ENCODE data around the gene LETM1. TPM values are rescaled to one million over a fixed set of nuclear protein-coding genes. Genes with fewer than 3 reads are reported as not detected.

Gene LETM1
- total and polyA plus RNA-seq, 4 experiments from 2014 or later = 6.5 to 42.8 (median 25.5) TPM

DNA sequence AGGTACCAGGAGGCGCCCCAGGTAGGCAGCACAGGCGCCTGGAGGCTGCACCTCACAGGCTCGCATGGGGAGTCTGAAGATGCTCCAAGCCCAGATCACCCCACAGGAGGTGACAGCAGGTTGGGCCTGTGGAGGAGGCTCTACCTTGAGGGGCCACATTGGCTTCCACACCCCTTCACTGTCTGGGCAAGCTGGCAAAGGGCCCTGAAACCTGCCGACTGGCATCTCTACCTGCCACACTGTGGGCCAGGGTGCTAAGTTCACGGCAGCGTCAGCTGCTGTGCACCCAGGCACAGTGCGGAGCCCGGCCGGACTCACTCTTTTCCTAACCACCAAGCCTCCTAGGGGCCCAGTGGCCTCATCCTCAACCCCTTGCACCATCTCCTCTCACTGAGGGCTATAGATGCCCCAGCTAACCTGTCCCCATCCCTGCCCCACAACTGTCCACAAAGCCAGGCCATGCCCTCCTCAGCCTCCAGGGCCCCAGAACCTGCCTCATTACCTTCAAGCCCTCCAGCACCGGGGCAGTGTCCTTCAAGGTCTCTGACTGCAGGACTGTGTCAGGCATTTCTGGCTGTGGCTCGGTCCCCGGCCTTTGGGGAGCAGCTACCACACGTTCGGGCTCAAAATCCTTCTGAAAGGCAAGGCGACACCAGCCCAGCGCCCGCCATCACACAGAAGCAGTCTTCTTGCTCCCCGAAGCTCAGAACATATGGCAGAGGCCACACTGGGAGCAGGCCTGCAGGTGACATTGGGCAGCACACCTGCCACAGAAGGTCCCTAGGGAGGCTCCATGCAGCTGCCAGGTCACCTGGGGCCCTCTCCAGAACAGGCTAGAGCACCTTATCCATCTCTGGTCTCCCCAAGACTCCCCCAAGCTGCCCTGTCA is 34.0 kb downstream of the LETM1 start:
- H3K9me3 ChIP-seq (ENCODE audit: control insufficient read depth in 1 of 2, low read length in 2 of 2) = no peaks in the 10 kb centered on the region
- H3K27me3 ChIP-seq (ENCODE audit: insufficient read depth, low read length) = no peaks in the 10 kb centered on the region
- H3K4me1 Mint-ChIP-seq = no peaks in the 10 kb centered on the region
- ChIA-PET POLR2A (ENCODE audit: partially characterized antibody) (no interaction called here), CTCF (ENCODE audit: partially characterized antibody) (interaction anchor here (0.6 kb wide), 1 partner anchor 61 kb away, joined by 3 read pairs; no protein-coding TSS in a partner anchor)
- intact Hi-C loops (cut with micrococcal nuclease) = no loop called here
- no peak overlapping the region for H3K27ac Mint-ChIP-seq
- peaks cover 54% of the 10 kb centered on the region for H3K36me3 ChIP-seq (ENCODE audit: insufficient read depth, low read length)
- DNase-seq = no peak
- H3K4me3 Mint-ChIP-seq = no peak overlapping the region
- H3K4me1 ChIP-seq (ENCODE audit: insufficient read depth, low read length) = no peaks in the 10 kb centered on the region
- peaks cover 31 to 69% of the 10 kb centered on the region in 2 donors for H3K36me3 Mint-ChIP-seq
- H3K27me3 Mint-ChIP-seq = no peaks in the 10 kb centered on the region
- H3K27ac ChIP-seq (ENCODE audit: low read depth, low read length) = no peak overlapping the region
- H3K9me3 Mint-ChIP-seq = no peaks in the 10 kb centered on the region
- H3K4me3 ChIP-seq (ENCODE audit: low read length in 2 of 2) = no peak overlapping the region

DNA sequence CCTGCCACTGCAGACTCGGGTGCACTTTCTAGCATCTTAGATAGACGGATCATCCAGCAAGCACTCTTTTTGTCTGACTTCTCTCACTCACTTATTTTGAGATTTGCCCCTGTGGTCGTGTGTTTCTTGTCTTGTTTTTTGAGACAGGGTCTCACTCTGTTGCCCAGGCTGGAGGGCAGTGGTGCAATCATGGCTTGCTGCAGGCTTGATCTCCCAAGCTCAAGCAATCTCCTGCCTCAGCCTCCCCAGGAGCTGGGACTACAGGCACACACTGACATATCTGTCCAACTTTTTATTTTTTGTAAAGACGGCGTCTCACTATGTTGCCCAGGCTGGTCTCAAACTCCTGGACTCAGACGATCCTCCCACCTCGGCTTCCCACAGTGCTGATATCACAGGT is 36.1 kb downstream of the LETM1 start:
- H3K9me3 Mint-ChIP-seq = no peaks in the 10 kb centered on the region
- ChIA-PET CTCF (ENCODE audit: partially characterized antibody) (interaction anchor here (1.9 kb wide), 1 partner anchor 79 kb away, joined by 11 read pairs; no protein-coding TSS in a partner anchor), POLR2A (ENCODE audit: partially characterized antibody) (no interaction called here)
- H3K27ac Mint-ChIP-seq = peak overlapping the region in 1 of 7 donors; percentile 59
- no peak for DNase-seq
- H3K27me3 Mint-ChIP-seq = no peaks in the 10 kb centered on the region
- Histone ChIP-seq H3K9me3 (ENCODE audit: control insufficient read depth in 1 of 2, low read length in 2 of 2) (no peaks in the 10 kb centered on the region), H3K4me3 (ENCODE audit: low read length in 2 of 2) (no peak overlapping the region), H3K27me3 (ENCODE audit: insufficient read depth, low read length) (no peaks in the 10 kb centered on the region), H3K27ac (ENCODE audit: low read depth, low read length) (no peak overlapping the region), H3K36me3 (ENCODE audit: insufficient read depth, low read length) (peaks cover 57% of the 10 kb centered on the region), H3K4me1 (ENCODE audit: insufficient read depth, low read length) (no peaks in the 10 kb centered on the region)
- intact Hi-C loops (cut with micrococcal nuclease) = no loop called here
- no peak overlapping the region for H3K4me3 Mint-ChIP-seq
- no peaks in the 10 kb centered on the region for H3K4me1 Mint-ChIP-seq
- peaks cover 32 to 65% of the 10 kb centered on the region in 2 donors for H3K36me3 Mint-ChIP-seq

DNA sequence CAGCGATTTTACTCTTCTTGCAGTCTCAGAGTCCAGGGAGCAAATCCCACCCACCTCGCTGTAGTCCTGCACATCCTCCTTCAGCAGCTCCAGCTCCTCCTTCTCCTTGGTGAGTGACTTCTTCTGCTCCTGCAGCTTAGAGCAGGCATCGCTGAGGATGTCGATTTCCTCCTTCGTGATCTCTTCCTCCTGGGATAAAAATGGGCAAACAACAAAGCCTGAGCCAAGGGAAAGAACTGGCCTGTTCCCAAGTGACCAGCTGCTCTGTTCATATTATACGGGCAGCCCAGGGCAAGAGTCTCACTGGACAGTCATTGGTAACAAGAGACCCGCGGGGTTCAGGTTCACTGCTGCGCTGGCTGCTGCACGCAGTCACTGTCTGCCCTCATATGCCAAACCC is 36.7 kb downstream of the LETM1 start:
- no peak for DNase-seq
- H3K27me3 Mint-ChIP-seq = no peaks in the 10 kb centered on the region
- Histone ChIP-seq H3K27me3 (ENCODE audit: insufficient read depth, low read length) (no peaks in the 10 kb centered on the region), H3K27ac (ENCODE audit: low read depth, low read length) (no peak overlapping the region), H3K4me3 (ENCODE audit: low read length in 2 of 2) (no peak overlapping the region), H3K9me3 (ENCODE audit: control insufficient read depth in 1 of 2, low read length in 2 of 2) (no peaks in the 10 kb centered on the region), H3K4me1 (ENCODE audit: insufficient read depth, low read length) (no peaks in the 10 kb centered on the region), H3K36me3 (ENCODE audit: insufficient read depth, low read length) (peaks cover 58% of the 10 kb centered on the region)
- peak overlapping the region in 1 of 7 donors; percentile 29 for H3K27ac Mint-ChIP-seq
- POLR2A ChIA-PET (ENCODE audit: partially characterized antibody) = interaction anchor here (1.2 kb wide), 1 partner anchor 13 kb away, joined by 5 read pairs; no protein-coding TSS in a partner anchor
- CTCF ChIA-PET (ENCODE audit: partially characterized antibody) = interaction anchor here (1.9 kb wide), 1 partner anchor 80 kb away, joined by 11 read pairs; no protein-coding TSS in a partner anchor
- no peaks in the 10 kb centered on the region for H3K9me3 Mint-ChIP-seq
- H3K4me3 Mint-ChIP-seq = no peak overlapping the region
- peaks cover 33 to 67% of the 10 kb centered on the region in 2 donors for H3K36me3 Mint-ChIP-seq
- H3K4me1 Mint-ChIP-seq = no peaks in the 10 kb centered on the region
- intact Hi-C loops (cut with micrococcal nuclease) = no loop called here

DNA sequence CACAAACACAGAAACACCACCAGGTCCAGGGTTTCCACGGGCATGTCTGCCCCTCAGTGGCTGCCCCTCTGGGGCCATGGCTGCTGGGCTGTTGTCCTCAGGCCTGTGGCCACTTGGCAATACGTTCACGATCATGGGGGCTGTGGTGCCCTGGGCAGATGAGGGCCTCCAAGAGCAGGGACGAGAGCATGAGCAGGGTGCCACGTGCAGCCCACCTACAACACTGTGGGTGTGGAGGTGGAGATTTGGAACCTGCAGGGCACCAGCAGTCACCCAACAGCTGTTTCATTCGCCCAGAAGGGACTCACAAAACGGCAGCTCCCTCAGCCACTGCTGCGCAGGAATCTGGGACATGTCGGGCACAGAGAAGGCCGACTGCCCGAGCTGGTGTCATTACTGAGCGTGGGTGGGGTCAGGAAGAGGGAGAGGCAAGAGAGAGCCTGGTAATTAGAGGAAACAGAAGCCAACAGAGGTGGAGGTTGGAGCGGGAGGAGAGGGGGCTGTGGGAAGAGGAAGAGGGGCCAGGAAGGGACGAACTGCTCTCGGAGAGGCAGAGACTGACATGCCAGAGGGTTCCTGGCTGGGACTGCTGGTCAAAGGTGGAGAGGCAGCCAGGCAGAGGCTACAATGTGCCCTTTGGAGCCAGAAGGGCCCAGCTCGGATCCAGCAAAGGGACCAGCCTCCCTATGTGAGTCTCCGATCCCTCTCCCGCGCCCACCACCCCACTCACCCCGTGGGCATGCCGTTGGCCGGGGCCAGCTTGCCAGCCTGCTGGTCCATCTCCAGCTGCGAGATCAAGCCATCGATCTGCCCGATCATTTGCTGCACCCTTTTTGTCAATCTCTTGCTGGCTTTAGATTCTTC is 39.7 kb downstream of the LETM1 start:
- Histone ChIP-seq H3K36me3 (ENCODE audit: insufficient read depth, low read length) (peaks cover 49% of the 10 kb centered on the region), H3K4me3 (ENCODE audit: low read length in 2 of 2) (no peak overlapping the region), H3K4me1 (ENCODE audit: insufficient read depth, low read length) (no peaks in the 10 kb centered on the region), H3K27me3 (ENCODE audit: insufficient read depth, low read length) (no peaks in the 10 kb centered on the region), H3K27ac (ENCODE audit: low read depth, low read length) (no peak overlapping the region), H3K9me3 (ENCODE audit: control insufficient read depth in 1 of 2, low read length in 2 of 2) (no peaks in the 10 kb centered on the region)
- peaks cover 40 to 59% of the 10 kb centered on the region in 2 donors for H3K36me3 Mint-ChIP-seq
- peaks cover 0 to 1% (median 0%) of the 10 kb centered on the region in 4 donors for H3K4me1 Mint-ChIP-seq
- POLR2A ChIA-PET (ENCODE audit: partially characterized antibody) = no interaction called here
- no peak overlapping the region for H3K4me3 Mint-ChIP-seq
- CTCF ChIA-PET (ENCODE audit: partially characterized antibody) = interaction anchor here (5.6 kb wide), 1 partner anchor 84 kb away, joined by 32 read pairs; no protein-coding TSS in a partner anchor
- no peaks in the 10 kb centered on the region for H3K27me3 Mint-ChIP-seq
- DNase-seq = no peak
- H3K27ac Mint-ChIP-seq = peak overlapping the region in 1 of 7 donors; percentile 52
- H3K9me3 Mint-ChIP-seq = no peaks in the 10 kb centered on the region
- intact Hi-C loops (cut with micrococcal nuclease) = no loop called here

DNA sequence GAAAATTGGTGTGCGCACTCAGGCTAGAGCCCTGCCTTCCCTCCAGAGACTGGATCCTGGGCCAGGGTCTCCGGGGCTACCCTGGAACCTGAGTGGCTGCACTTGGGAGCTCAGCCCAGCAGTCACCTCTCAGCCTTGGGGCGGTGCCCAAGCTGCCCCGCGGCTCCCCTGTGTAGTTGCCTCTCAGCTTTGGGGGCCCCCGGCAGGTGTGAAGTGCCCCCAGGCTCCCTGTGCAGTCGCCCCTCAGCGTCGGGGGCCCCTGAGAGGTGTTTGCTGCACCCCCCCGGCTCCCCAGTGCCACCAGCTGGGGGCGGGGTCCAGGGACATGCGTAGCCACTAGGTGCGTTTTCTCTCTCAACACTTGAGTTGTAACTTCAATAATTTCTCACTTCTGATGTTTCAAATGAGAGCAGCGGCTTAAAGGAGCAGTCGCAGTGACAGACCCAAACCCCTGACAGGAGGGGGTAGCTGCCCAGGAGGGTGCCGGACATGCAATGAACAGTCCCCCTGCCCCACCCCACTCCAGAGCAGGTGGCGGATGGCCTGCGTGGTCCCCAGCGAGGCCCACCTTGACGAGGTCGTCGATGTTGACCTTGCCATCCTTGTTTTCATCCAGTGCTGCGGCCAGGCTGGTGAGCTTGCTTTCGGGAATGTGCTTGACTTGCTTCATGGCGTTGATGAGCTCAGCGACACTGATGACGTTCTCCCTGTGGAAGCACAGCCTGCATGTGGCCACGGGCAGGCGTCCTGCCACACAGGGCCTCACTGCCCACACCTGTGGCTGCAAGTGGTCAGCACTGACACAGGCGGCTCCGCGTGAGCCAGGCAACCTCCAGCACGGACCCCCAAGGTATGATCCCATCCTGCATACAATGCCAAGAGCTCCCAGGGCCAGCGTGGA is 40.6 kb downstream of the LETM1 start:
- H3K36me3 ChIP-seq (ENCODE audit: insufficient read depth, low read length) = peaks cover 48% of the 10 kb centered on the region
- no peak overlapping the region for H3K27ac Mint-ChIP-seq
- H3K27me3 Mint-ChIP-seq = no peaks in the 10 kb centered on the region
- CTCF ChIA-PET (ENCODE audit: partially characterized antibody) = interaction anchor here (5.6 kb wide), 1 partner anchor 85 kb away, joined by 32 read pairs; no protein-coding TSS in a partner anchor
- H3K4me3 Mint-ChIP-seq = no peak overlapping the region
- no peaks in the 10 kb centered on the region for H3K9me3 ChIP-seq (ENCODE audit: control insufficient read depth in 1 of 2, low read length in 2 of 2)
- H3K4me1 Mint-ChIP-seq = peaks cover 0 to 1% (median 0%) of the 10 kb centered on the region in 4 donors
- no peak overlapping the region for H3K27ac ChIP-seq (ENCODE audit: low read depth, low read length)
- no peak overlapping the region for H3K4me3 ChIP-seq (ENCODE audit: low read length in 2 of 2)
- H3K9me3 Mint-ChIP-seq = no peaks in the 10 kb centered on the region
- H3K4me1 ChIP-seq (ENCODE audit: insufficient read depth, low read length) = no peaks in the 10 kb centered on the region
- peaks cover 39 to 57% of the 10 kb centered on the region in 2 donors for H3K36me3 Mint-ChIP-seq
- intact Hi-C loops (cut with micrococcal nuclease) = no loop called here
- POLR2A ChIA-PET (ENCODE audit: partially characterized antibody) = no interaction called here
- DNase-seq = no peak
- H3K27me3 ChIP-seq (ENCODE audit: insufficient read depth, low read length) = no peaks in the 10 kb centered on the region

DNA sequence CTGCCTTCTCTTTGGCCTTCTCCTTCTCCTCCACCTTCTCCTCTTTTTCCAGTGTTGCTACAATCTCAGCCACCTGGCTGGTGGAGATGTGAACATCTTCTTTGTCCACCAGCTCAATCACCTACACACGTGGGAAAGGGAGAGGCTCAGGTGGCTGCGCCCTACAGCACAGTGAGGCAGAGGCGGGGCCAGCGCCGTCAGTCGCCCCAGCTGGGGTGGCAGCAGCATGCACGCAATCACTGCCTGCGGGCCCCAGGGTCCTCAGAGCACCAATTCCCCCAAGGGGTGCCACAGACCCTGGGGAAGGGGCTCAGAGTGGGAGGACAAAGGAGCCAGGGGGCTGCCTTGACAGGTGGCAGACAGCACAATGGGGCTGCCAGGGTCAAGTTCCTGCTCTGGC is 41.5 kb downstream of the LETM1 start:
- H3K27ac ChIP-seq (ENCODE audit: low read depth, low read length) = no peak overlapping the region
- peaks cover 30 to 48% of the 10 kb centered on the region in 2 donors for H3K36me3 Mint-ChIP-seq
- no peaks in the 10 kb centered on the region for H3K9me3 Mint-ChIP-seq
- no peaks in the 10 kb centered on the region for H3K4me1 ChIP-seq (ENCODE audit: insufficient read depth, low read length)
- peaks cover 0 to 1% (median 0%) of the 10 kb centered on the region in 4 donors for H3K4me1 Mint-ChIP-seq
- DNase-seq = no peak
- intact Hi-C loops (cut with micrococcal nuclease) = no loop called here
- H3K27ac Mint-ChIP-seq = peak overlapping the region in 1 of 7 donors; percentile 48
- POLR2A ChIA-PET (ENCODE audit: partially characterized antibody) = no interaction called here
- CTCF ChIA-PET (ENCODE audit: partially characterized antibody) = interaction anchor here (5.6 kb wide), 1 partner anchor 85 kb away, joined by 32 read pairs; no protein-coding TSS in a partner anchor
- no peaks in the 10 kb centered on the region for H3K27me3 Mint-ChIP-seq
- H3K4me3 Mint-ChIP-seq = no peak overlapping the region
- no peaks in the 10 kb centered on the region for H3K9me3 ChIP-seq (ENCODE audit: control insufficient read depth in 1 of 2, low read length in 2 of 2)
- H3K4me3 ChIP-seq (ENCODE audit: low read length in 2 of 2) = no peak overlapping the region
- no peaks in the 10 kb centered on the region for H3K27me3 ChIP-seq (ENCODE audit: insufficient read depth, low read length)
- H3K36me3 ChIP-seq (ENCODE audit: insufficient read depth, low read length) = peaks cover 40% of the 10 kb centered on the region
